Activated T-helper 17 cell treated with anti-CD3 and anti-CD28 coated beads, Interleukin-2, amount 50 U/mL, for 72 hours (primary cell): ENCODE data around the gene KANK4. TPM values are rescaled to one million over a fixed set of nuclear protein-coding genes. Genes with fewer than 3 reads are reported as not detected.

Experiments
- total RNA-seq, 2 donors: library from RNA; stranded (reverse); gene quantifications; one replicate each; pipeline ENCODE4 v1.2.3, GENCODE V29; 2022

Gene KANK4
- total RNA-seq, 2 donors from 2014 or later = not detected

Other genes with a start within 250 kb of the KANK4 start
- gene L1TD1, start 124.6 kb downstream of the KANK4 start, total RNA-seq = not detected
- 10 to 100 TPM; 44.7 to 62.1 TPM for gene USP1, start 117.6 kb upstream of the KANK4 start, total RNA-seq